Measurements from ENCODE around the gene SELENOM.
"Not testable (repeated sequence)": the region's sequence is repeated elsewhere in the genome, so short reads cannot be mapped to it uniquely, and the experiment has no call there.

The SELENOM gene

DNA sequence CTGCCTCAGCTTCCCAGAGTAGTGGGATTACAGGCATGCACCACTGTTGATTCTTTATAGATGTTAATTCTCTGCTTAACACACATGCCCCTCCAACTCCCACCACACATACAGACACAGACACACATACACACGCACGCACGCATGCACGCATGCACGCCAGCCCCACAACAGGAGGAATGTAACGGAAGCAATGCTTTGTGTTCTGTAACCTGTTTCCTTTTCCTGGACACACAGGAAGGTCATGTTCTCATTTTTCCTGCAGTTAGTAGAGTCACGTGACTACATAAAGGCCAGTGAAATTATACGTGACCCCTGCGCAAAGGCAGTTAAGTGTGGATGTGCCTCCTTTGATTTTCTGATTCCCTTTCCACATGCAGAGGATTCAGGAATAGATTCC is 34.2 kb downstream of the SELENOM start:
- not testable (repeated sequence) for DNase-seq

DNA sequence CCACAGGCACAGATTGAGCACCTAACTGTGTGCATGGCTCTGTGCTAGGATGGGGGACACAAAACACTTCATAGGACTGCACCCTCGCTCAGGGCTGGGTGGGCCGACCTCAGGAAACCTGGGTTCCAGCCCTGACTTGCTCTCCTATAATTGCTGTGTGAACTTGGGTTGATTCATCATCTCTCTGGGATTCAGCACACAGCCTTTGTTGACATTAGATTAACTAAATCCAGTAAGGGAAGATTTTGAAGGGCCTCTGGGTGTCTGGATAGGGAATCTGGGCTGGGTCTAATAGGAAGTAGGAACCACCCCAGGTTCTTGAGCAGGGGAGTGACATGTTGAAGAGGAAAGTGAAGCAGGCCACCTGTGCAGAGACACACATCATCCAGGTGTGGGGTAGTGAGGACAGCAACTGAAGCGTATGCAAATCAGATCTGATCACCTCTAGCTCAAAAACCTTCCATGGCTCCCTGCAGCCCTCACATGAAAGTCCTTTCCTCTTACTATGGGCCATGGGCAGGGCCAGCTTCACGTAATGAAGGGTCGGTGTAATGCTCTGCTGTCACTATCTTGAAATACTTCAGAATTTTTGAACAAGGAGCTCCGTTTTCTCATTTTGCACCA is 37.6 kb downstream of the SELENOM start:
- not testable (repeated sequence) for DNase-seq

GRCh38 chr22:31068970-31069369 is 38.4 kb downstream of the SELENOM start:
- DNase-seq = no peak

DNA sequence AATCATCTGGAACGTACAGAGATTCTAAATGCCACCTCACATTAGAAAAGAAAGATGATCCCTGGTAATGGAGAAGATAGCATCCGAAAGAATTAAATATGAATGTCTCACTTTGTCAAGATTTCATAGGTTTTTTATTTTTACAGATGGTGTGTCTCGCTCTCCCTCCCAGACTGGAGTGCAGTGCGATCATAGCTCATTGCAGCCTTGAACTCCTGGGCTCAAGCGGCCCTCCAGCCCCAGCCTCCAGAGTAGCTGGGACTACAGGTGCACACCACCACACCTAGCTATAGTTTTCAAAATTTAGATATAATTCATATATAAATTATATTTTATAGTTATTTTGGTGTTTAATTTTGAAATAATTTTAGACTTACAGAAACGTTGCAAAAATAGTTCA is 43.0 kb downstream of the SELENOM start:
- DNase-seq = no peak

DNA sequence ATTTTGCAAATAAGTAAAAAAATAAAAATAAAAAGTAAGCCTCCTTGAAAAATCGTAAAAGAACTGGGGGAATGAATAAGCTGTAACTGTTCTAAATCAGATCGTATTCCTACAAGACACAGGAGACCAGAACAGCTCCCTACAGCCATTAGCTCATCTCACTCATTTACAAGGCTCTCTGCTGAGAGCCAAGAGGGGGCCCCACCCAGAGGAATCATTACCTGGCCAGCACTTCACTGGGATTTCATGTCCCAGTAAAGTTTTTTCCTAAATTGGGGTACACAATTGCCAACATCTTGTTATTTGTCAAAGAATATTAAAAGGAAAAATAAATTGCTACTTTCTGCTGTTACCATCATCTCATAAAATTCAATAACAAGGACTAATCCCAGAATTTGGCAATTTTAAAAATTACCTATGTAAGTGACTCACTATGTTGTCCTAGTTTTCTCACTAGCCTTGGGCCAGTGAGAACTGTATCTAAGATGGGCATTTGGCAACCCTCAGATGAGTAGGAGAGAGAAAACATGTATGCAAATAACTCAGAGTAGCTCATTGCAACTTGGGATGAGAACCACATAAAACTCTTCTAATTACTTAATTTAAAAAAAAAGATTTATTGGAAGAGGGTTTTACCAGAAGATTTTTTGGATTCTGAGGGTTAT is 44.7 kb downstream of the SELENOM start:
- DNase-seq = no peak

DNA sequence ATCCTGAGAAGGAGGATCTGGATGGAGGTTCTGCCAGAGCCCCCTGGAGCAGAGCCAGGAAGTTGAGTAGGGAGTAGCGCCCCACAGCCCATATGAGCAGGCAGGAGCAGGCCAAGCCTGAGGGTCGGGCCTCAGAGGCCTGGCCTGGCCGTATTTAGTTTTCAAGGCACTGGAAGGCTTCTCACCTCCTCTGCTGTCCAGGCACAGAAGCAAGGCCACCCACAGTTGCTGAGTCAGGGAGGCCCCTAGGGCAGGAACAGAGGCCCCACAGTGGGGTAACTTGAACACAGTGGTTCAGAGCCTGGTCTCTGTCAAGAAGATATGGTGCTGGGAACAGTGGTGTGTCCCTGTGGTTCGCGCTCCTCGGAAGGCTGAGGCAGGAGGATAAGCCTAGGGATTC is 47.7 kb downstream of the SELENOM start:
- not testable (repeated sequence) for DNase-seq

GRCh38 chr22:31056986-31057599 is 50.3 kb downstream of the SELENOM start:
- DNase-seq = no peak

- DNase-seq = no peak
These were observed 51.7 kb downstream of the SELENOM start for GRCh38 chr22:31055635-31056159.

GRCh38 chr22:31055117-31055634 is 52.2 kb downstream of the SELENOM start:
- DNase-seq = no peak
